Eye (tissue), 1 donor: ENCODE measurements around the gene GPC5.
A peak's percentile ranks its signal among the peaks of the same experiment; 100 is the strongest.
"Not testable (repeated sequence)": the region's sequence is repeated elsewhere in the genome, so short reads cannot be mapped to it uniquely, and the experiment has no call there.

Source experiments
- DNase-seq: peaks from one replicate; pipeline ENCODE4 v3.0.0-alpha.2; 2015

Gene GPC5

GRCh38 chr13:92514420-92515125 is 1116.2 kb downstream of the GPC5 start:
- DNase-seq: no peak

GRCh38 chr13:92516878-92517277 is 1118.5 kb downstream of the GPC5 start:
- not testable (repeated sequence) for DNase-seq

DNA sequence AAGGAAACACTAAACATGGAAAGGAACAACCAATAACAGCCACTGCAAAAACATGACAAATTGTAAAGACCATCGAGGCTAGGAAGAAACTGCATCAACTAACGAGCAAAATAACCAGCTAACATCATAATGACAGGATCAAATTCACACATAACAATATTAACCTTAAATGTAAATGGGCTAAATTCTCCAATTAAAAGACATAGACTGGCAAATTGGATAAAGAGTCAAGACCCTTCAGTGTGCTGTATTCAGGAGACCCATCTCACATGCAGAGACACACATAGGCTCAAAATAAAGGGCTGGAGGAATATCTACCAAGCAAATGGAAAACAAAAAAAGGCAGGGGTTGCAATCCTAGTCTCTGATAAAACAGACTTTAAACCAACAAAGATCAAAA is 1120.2 kb downstream of the GPC5 start:
- DNase-seq: not testable (repeated sequence)

- DNase-seq: no peak
Observed at GRCh38 chr13:92530364-92530763, 1131.9 kb downstream of the GPC5 start.

DNA sequence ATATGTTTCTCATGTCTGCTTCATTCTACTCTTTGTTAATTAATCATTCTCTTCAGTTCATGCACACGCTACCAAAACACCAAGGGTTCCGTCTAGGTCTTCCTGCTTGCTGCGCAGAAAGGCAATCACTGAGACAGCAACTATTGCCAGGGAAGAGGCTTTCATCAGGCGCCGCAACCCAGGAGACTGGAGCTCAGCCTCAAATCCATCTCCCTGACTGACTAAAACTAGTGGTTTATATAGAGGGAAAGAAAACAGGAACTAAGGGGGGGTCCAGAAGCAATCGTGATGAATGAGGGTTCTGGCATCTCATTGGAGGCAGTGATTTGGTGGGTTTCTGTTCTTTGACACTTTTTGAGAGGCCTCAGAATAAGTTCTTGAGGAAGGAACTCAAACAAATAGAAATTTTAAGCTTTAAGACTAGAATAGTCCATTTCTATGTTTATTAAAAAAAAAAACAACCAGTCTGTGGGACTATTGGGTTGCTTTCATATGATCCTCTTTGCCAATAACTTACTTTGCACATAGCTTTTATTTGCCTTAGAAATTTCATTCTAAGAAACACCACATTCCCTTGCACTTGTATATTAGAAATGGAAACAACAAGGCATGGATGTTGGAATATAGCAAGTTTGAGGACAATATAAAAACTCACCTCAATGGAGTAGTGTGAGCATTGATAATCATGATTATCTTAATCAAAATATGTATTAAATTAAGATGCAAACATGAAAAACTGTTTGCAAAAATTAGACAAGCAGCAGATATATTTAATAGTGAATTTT is 1137.0 kb downstream of the GPC5 start:
- DNase-seq: no peak

GRCh38 chr13:92537471-92537870 is 1139.0 kb downstream of the GPC5 start:
- DNase-seq: no peak

DNA sequence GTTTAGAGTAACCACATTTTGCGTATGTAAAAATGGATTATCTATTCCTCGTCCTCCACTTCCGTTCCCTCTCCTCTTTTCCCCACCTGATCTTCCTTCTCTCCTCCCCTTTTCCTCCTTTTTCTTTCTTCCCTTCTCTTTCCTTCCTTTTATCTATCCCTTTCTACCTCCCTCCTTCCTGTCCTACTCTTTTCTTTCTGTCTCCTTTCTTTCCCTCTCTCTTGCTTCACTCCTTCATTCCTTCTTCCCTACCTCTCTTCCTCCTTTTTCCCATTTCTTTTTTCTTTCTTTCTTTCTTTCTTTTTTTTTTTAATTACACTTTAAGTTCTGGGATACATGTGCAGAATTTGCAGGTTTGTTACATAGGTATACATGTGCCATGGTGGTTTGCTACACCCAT is 1139.7 kb downstream of the GPC5 start:
- DNase-seq: no peak

DNA sequence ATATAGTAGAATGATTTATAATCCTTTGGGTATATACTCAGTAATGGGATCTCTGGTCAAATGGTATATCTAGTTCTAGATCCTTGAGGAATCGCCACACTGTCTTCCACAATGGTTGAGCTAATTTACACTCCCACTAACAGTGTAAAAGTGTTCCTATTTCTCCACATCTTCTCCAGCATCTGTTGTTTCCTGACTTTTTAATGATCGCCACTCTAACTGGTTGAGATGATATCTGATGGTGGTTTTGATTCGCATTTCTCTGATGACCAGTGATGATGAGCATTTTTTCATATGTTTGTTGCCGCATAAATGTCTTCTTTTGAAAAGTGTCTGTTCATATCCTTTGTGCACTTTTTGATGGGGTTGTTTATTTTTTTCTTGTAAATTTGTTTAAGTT is 1140.7 kb downstream of the GPC5 start:
- DNase-seq: not testable (repeated sequence)

DNA sequence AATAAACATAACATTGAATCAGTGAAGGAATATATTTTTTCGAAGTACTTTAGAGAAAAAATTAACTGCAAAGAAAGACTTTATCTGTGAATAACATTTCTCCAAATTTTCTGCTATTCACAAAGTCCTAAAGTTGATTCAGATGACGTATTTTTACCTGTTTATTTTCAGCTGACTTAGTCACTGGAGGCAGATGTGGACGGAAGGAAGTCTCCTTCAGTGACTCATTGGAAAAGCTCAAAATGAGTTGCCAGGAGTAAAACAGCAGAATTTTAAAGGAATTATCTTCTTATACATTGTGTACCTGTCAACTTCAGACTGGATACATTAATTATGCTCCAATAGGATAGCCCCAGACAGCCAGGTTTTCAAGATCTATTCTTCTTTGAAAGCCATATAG is 1148.8 kb downstream of the GPC5 start:
- DNase-seq: no peak

DNA sequence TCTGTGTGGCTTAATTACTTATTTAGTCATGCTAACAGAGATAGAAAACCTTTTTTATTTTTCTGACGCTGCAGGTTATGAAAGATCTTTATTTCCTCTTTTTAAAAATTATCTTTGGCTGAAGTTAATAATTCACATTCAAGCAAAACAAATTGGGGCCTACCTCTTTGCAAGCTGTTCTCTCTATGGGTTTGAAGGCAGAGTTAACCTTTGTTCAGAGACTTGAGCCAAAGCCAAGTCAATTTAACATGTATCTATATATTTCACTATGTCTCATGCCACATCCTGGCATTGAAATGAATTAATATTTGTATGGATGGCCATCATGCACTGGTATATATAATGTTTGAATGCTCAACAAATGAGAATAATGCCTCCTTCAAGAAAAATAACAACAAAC is 1150.9 kb downstream of the GPC5 start:
- DNase-seq: no peak

DNA sequence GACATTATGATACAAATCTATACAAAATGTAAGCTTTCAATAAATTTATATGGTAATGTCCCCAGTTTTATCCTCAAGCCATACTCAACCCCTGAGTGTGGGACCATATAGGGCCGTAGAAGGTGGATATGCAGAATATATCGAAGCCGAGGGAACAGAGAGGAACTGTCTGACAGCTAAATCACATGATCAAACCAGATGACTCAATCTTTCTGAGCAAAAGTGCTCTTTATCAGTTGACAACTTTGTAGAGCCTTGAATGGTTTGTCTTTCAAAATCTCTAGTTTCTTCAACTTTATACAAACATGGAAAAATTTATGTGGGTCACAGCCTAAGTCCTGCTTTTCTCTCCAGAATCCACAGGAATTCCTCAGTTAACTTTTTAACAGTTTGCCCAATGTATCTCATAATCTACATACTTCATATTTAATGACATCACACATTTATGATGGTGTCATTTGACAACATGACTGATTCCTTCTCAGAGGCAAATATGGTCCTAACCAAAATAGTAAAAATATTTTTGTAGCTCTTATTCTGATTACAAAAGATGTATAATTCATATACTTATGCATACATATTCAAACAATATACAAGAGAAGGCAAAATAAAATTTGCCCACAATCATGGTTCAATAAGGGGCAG is 1155.2 kb downstream of the GPC5 start:
- no peak for DNase-seq

DNA sequence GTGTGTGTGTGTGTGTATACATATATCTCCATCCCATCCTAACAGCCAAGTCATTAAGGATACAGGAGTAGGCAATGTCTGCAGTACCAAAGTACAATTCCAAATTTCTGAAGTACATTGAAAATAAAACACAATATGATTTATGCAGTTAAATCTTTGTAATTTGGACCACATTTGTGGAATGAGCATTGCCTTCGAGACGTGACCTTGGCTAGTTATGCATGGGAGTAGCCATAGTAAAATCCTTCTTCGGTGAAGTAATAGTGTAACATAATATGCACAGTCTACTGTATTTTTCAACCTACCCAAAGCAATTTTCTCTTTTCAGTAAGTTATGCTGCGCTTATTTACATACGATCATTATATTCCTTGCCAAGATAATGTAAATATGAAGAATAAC is 1162.5 kb downstream of the GPC5 start:
- no peak for DNase-seq

GRCh38 chr13:92564942-92565341 is 1166.5 kb downstream of the GPC5 start:
- DNase-seq: no peak

DNA sequence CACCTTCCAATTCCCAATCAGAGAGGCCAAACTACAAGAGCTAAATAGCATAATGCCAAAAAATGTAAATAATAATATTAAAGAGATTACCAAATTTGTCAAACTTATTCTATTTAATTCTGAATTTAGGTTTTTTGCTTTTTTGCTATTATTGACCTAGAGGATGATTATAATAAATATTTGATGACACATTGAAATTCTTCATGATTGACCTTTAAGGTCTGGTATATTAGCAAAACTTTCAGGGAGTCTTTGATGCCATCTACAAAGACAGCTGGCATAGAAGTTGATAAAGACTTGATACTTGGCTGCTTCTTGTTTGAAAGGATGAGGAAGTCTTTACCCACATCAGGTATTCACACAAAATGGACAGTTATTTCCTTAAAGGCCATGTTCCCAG is 1168.3 kb downstream of the GPC5 start:
- DNase-seq: no peak

- DNase-seq: no peak
Observed at GRCh38 chr13:92572190-92572589, 1173.8 kb downstream of the GPC5 start.

DNA sequence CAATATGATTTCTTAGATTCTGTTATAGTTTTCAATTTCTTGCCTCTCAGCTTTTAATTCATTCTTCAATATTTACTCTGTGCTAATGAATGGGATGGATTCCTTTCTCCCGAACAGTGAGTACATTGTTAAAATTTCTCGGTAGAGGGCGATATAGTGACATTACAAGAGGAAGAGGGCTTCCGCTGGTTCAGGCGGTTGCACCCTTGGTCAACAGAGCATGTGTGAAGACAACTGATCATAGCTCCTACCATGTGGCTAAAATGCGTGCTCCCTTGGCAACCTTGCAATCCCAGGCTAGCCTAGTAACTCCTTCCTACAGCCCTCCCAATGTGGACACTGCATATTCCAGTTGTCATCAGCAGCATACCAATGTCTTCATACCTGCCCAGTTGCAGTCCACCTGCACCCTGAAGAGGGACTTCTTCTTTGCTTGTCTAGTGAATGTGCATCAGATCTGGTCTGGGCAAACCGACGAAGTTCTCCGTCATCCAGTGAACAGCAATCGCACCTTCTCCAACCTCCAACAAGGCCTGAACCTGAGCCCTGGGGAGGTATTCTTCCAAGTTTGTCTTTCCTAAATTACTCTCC is 1175.1 kb downstream of the GPC5 start:
- DNase-seq: peak; percentile 57

DNA sequence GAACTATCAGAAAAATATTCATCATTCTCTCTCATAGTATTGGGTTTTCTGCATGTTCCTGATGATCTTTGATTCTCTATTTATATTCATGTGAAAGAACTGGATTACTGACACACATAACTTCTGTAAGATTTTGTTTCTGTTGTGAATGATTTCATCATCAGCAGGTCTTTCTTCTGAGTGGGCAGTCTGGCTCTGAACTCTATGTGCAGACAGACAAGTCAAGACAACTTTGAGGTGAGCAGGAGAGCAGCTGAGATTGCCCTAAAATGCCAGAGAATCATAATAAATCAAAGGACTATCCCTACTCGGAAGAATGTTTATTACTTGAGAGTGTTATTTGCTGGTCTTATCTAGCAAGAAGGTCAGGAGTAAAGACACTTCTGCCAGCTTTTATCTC is 1176.1 kb downstream of the GPC5 start:
- DNase-seq: no peak

- DNase-seq: peak; percentile 15
Observed at GRCh38 chr13:92575777-92576176, 1177.4 kb downstream of the GPC5 start.

GRCh38 chr13:92578358-92578757 is 1179.9 kb downstream of the GPC5 start:
- DNase-seq: no peak

DNA sequence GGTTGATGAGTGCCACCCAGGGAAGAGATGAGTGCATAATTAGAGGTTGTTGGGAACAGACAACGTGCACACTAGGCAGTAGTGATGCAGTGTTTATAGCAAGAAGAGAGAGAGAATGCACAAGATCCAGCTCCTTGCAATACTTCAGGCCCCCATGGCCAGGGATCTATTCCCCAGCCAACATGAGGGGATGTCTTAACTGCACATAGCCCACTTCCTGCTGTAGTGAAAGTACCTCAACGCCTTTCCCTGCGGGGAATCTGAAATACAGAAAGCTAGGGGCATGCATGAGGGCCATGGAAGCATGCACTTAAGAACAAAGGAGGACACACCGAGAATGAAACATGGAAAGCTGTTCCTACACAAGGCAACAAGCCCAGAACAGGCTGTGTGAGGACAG is 1191.5 kb downstream of the GPC5 start:
- no peak for DNase-seq

DNA sequence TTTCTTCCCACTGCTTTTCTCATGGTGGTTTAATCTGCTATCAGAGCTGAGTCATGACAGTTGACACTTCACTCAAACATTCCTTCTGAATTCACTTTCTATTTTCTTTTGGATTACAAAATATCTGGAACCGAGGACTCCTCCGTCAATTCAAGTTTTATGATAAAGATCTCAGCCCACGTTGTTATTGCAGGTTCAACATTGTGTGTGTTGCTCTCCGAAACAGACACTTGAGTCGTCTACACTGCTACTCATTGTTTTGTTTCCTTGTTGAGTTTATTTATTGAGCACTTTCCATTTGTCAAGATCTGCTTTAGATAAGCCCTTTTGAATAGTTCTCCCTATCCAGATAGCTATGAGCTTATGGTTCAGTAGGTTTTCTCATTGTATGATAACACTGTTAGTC is 1192.1 kb downstream of the GPC5 start:
- no peak for DNase-seq

- no peak for DNase-seq
Observed at GRCh38 chr13:92591117-92591516, 1192.7 kb downstream of the GPC5 start.

GRCh38 chr13:92592757-92593156 is 1194.3 kb downstream of the GPC5 start:
- no peak for DNase-seq

DNA sequence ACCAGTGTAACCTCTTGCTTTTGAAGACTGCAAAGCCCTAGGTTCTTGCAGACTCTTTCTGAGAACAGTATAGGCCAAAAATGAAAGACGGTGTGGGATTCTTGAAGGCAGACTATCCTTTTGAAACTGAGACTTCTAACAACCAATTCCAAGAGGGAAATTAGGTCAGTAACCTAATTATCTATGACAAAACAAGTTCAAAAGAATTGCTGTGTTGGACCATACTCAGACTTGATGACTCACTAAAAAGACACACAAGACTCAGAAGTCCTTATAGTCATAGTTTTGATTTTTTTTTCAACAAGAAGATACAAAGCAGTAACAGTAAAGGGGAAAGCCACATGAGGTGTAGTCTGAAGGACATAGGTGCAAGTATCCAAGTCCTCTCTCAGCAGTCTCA is 1204.1 kb downstream of the GPC5 start:
- DNase-seq: no peak
